ENCODE results near the gene RASA1.

Gene RASA1

GRCh38 chr5:87393331-87393730 lies 125.6 kb downstream of the RASA1 start:
- no peak for TF ChIP-seq ZNF274 (IDR thresholded peaks at IDR 0.05; ENCODE audit: low read depth, low read length)
- no peak overlapping the region for H3K4me3 ChIP-seq (ENCODE audit: low read length)

DNA sequence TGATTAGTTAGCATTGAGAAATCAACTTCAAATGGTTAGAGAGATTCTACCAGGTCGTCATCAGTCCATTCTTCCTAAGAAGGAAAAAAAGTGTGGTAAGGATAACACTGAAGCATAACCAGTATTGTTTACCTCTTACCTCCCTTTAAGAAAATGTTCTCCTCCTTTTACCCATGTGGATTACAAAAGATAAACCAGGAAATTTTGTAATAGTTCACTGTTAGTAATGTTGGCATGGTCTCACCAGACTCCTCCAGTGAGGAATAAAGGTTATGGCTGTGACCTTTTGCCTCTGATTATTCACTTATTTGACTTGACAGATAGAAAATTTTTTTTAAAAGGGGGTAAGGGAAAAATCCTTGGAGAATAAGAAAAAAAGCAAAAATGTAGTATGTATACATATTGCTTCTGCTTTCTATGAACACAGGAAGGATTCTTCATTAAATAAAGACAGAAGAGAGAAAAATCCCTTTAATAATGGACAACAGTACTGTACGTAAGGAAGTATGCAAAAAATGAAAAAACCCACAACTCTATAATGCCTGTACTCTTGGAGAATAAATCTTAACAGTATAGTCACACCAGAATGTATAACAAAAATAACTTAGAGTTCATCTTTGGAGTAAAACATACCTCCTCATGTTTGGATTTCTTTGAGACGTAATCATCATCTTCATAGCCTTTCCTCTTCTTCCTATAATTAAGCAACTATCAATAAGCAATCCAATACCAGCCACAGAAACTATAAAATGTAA lies 126.9 kb downstream of the RASA1 start:
- TF ChIP-seq ZNF274 (IDR thresholded peaks at IDR 0.05; ENCODE audit: low read depth, low read length), result no peak
- H3K4me3 ChIP-seq (ENCODE audit: low read length), result no peak overlapping the region

DNA sequence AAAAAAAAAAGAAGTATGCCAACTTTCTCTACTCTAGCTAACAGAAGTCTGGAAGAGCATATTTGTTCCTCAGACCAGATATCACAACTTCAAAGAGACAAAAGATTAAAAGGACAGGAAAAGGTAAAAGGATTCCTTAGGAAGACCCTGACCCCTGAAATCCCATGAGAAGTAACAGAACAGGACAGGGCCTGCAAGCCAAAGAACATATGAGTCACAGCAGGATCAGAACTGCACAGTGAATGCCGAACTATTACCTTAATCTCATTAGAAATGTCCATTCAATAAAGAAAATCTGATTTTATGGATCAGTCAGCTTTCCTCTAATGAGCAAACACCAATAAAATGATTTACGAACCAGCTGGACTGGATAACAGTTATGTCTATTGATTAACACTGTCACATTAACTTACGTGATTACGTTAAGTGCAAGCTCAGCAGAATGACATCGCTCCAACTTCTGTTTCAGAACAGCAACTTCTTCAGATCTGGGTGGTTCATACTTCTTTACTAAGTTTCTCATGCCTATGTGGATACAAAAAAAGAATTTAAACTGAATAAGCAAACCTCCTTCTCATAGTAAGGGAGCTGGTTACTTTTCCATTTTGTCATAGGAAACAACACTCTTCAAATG lies 131.4 kb downstream of the RASA1 start:
- no peak for TF ChIP-seq ZNF274 (IDR thresholded peaks at IDR 0.05; ENCODE audit: low read depth, low read length)

GRCh38 chr5:87399720-87400119 lies 132.0 kb downstream of the RASA1 start:
- no peak for TF ChIP-seq ZNF274 (IDR thresholded peaks at IDR 0.05; ENCODE audit: low read depth, low read length)
- H3K4me3 ChIP-seq (ENCODE audit: low read length), result no peak overlapping the region

More for the DNA sequence above, 131.4 kb downstream of the RASA1 start:
- H3K4me3 ChIP-seq (ENCODE audit: low read length), result no peak overlapping the region

DNA sequence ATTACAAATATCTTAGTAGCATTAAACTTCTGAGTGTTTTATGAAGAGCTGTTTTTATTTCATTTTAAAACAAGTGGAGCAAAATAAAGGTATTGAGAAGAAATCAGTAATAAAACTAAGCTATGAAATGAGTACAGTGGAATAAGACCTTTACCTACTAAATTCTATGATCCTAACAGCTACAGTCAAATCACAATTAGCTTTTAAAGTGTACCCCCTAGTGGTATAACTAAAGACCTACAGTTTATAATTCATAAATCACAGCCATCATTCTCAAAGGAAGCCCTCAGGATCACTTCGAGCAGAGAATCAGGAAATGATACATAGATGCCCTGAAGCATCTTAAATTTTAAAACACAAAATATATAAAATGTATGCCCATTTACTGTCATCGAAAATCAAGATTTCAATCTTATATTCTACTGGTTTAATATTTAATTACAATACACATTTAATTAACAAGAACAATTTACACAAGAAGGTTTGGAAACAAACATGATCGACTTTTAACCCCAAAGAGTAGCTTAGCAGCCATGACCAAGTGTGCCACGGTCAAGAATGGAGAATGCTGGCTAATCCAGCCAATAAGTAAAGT lies 132.7 kb downstream of the RASA1 start:
- no peak for TF ChIP-seq ZNF274 (IDR thresholded peaks at IDR 0.05; ENCODE audit: low read depth, low read length)
- H3K4me3 ChIP-seq (ENCODE audit: low read length), result no peak overlapping the region

GRCh38 chr5:87401626-87402025 lies 133.9 kb downstream of the RASA1 start:
- H3K4me3 ChIP-seq (ENCODE audit: low read length), result no peak overlapping the region
- TF ChIP-seq ZNF274 (IDR thresholded peaks at IDR 0.05; ENCODE audit: low read depth, low read length), result no peak

DNA sequence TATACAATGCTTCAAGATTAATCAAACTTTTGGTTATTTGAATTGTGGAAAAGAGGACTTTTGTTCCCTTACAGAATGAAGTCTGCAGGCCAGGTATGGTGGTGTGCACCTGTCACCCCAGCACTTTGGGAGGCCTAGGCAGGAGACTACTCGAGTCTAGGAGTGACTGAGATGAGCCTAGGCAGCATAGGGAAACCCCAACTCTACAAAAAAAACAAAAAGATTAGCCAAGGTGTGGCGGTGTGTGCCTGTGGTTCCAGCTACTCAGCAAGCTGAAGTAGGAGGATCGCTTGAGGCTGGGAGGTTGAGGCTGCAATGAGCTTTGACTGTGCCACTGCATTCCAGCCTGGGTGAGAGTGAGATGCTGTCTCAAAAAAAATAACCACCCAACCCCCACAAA lies 135.7 kb downstream of the RASA1 start:
- H3K4me3 ChIP-seq (ENCODE audit: low read length), result no peak overlapping the region

DNA sequence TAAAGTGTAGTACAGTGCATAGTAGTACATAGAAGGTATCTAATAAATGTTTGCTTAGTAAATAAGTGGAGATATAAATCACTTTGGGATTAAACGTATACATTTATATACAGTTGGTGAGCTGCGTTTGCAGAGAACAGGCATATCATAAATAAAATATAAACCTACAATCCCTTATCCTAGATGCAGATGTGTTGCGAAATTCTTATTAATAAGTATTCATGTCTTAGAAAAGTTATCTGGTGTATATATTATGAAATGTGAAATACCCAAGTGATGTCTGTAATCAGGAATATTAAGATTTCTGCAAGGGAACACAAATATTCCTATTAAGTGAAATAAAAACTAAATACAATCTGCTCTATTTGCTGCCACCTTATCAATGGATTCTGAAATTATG lies 136.2 kb downstream of the RASA1 start:
- TF ChIP-seq ZNF274 (IDR thresholded peaks at IDR 0.05; ENCODE audit: low read depth, low read length), result no peak
- H3K4me3 ChIP-seq (ENCODE audit: low read length), result no peak overlapping the region

More for the DNA sequence above, 135.7 kb downstream of the RASA1 start:
- no peak for TF ChIP-seq ZNF274 (IDR thresholded peaks at IDR 0.05; ENCODE audit: low read depth, low read length)

DNA sequence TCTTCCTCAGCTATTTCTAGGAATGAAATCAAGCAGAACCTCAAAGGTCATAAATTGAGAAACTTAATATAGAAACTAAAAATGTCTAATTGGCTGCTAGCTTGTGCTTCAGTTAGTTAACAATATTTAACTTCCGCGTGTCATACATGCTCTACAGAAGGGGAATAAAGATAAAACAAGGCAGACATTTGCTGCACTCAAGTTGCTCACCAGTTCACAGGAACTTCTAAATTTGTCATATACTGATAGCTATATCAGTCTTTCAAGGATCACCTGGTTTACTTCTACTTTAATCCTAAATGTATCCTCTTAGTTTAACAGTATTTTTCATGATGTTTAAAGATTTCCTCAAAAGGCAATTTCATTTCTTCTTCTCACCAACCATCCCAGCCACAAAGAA lies 136.7 kb downstream of the RASA1 start:
- TF ChIP-seq ZNF274 (IDR thresholded peaks at IDR 0.05; ENCODE audit: low read depth, low read length), result no peak
- no peak overlapping the region for H3K4me3 ChIP-seq (ENCODE audit: low read length)

DNA sequence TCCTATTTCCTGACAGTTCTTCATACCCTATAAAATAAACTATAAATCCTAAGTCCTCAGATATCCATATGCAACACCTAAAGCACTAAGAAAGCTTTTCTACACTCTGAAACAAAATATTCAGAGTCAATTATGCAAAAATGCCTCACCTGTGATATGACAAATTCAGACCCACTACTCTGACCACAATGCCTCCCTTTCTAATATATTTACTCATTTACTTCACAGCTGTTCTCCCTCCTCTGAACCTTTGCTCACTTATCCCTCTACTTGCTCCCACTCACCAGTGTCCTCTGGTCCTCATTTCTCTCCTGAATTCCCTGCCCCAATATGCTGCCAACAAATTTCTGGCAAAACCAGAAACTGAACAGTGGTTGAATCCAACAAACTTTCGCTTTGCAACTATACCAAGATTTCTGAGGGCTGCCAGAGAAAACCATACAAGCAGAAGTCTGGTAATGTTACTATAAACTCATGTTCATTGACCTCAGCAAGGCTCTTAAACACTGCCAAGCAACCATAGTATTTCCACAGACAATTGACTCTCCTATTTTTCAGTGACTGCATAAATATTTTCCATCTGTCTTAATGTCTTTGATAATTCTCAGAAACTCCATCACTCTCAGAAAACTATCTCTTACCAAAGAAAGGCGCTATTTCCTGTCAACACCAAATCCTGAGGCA lies 137.9 kb downstream of the RASA1 start:
- no peak for TF ChIP-seq ZNF274 (IDR thresholded peaks at IDR 0.05; ENCODE audit: low read depth, low read length)

GRCh38 chr5:87408204-87408603 lies 140.5 kb downstream of the RASA1 start:
- H3K4me3 ChIP-seq (ENCODE audit: low read length), result no peak overlapping the region
- no peak for TF ChIP-seq ZNF274 (IDR thresholded peaks at IDR 0.05; ENCODE audit: low read depth, low read length)

More for the DNA sequence above, 137.9 kb downstream of the RASA1 start:
- H3K4me3 ChIP-seq (ENCODE audit: low read length), result no peak overlapping the region

DNA sequence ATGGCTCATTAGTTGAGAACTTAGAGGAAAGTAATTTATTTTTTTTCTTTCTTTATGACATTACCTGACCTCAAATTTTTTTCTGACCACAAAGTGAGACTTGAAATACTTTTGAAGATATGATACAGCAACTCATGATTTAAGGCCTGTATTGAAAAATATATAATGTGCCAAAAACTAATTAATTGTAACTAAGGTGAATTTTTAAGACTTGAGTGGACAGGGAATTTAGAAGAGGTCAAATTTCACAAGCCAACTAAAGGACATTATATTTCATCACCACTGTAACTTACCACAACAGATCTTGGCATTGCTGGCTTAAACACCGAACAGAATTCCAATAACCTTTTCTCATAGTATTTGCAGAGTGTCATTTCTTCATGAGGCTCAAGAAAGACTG lies 143.2 kb downstream of the RASA1 start:
- H3K4me3 ChIP-seq (ENCODE audit: low read length), result peak overlapping the region; percentile 16; the same call in 1 of the 2 replicates
- TF ChIP-seq ZNF274 (IDR thresholded peaks at IDR 0.05; ENCODE audit: low read depth, low read length), result no peak

GRCh38 chr5:87411586-87411972 lies 143.9 kb downstream of the RASA1 start:
- no peak for TF ChIP-seq ZNF274 (IDR thresholded peaks at IDR 0.05; ENCODE audit: low read depth, low read length)
- peak overlapping the region; percentile 91 for H3K4me3 ChIP-seq (ENCODE audit: low read length)

DNA sequence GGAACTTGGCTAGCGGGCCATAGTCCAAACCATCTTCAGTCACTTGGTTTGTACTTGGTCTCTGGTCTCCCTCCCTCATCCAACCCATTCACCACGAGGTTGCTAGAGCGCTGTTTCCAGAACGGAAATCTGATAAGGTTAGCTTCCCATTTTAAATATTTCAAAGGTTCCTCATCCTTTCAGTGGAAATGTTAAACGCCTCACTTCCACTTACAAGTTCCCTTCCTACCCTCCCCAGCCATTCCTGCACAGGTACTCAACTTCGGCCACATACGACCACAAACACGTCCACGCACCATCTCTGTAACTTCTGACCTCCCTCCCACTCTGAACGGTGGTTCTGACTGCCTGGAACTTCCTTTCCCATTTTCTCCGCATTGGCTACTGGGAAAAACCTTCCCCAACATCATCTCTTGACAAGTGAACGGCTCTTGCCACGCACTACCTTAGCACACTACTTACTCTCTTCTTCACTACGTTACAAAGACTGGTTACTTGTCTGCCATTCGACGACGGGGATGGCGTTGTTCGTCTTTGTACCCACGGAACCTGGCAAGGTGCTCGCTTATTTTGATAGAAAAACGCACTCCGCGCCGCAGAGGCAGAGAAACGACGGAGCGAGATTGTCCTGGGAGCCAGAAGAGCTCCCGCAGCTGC lies 144.4 kb downstream of the RASA1 start:
- H3K4me3 ChIP-seq (ENCODE audit: low read length), result peak overlapping the region; percentile 91
- no peak for TF ChIP-seq ZNF274 (IDR thresholded peaks at IDR 0.05; ENCODE audit: low read depth, low read length)

Data from GM08714 (cell line).